Endothelial cell of umbilical vein (primary cell): ENCODE data around the gene GPANK1.

ENCODE experiments used
- POLR2A ChIP-seq: IDR thresholded peaks from 2 replicates; pipeline ENCODE4 v1.6.1; 2012; ENCODE audit warnings: low read depth, mild to moderate bottlenecking, control low read depth, low read length
- TF ChIP-seq, protein P1 (sequence below), 2 donors: IDR thresholded peaks; 1 replicate in 1 of 2; 2 replicates in 1 of 2; pipeline ENCODE4 v1.5.1; 2011; ENCODE audit warnings: low read length in 2 of 2, mild to moderate bottlenecking in 2 of 2, moderate library complexity in 2 of 2, control low read depth in 1 of 2, inconsistent platforms in 1 of 2, low read depth in 1 of 2; ENCODE audit not compliant: insufficient read depth in 1 of 2; ENCODE audit errors: extremely low read depth in 1 of 2

DNA sequence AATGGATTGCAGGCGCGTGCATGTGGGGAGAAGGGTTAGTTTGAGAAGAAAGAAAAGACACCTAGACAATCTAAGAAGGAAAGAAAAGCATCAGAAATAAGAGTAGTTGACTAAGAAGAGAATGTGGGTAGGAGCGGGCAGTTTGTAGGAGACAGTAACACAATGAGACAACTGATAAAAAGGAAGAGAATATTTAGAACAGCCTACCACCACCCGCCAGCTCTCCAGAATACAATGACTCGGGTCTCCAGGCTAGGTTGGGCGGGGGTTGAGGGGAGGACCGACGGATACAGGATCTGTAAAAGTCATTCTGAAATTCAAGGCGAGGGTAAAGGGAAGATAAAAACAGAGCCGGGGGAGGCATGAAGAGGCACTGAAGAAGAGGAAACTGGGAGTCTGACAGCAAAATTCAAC is 37.6 kb upstream of the GPANK1 start:
- no peak for TF ChIP-seq POLR2A
- TF ChIP-seq, protein P1, sequence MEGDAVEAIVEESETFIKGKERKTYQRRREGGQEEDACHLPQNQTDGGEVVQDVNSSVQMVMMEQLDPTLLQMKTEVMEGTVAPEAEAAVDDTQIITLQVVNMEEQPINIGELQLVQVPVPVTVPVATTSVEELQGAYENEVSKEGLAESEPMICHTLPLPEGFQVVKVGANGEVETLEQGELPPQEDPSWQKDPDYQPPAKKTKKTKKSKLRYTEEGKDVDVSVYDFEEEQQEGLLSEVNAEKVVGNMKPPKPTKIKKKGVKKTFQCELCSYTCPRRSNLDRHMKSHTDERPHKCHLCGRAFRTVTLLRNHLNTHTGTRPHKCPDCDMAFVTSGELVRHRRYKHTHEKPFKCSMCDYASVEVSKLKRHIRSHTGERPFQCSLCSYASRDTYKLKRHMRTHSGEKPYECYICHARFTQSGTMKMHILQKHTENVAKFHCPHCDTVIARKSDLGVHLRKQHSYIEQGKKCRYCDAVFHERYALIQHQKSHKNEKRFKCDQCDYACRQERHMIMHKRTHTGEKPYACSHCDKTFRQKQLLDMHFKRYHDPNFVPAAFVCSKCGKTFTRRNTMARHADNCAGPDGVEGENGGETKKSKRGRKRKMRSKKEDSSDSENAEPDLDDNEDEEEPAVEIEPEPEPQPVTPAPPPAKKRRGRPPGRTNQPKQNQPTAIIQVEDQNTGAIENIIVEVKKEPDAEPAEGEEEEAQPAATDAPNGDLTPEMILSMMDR (IDR thresholded peaks at IDR 0.05; ENCODE audit: extremely low read depth in 1 of 2, insufficient read depth in 1 of 2, low read depth in 1 of 2, low read length in 2 of 2), result no peak
